GM12878 (cell line): ENCODE measurements around the gene IFI44L. TPM values are rescaled to one million over a fixed set of nuclear protein-coding genes. Genes with fewer than 3 reads are reported as not detected.

Experiments
- ATAC-seq: fragments of 200-7000 bp; cut with Tn5 transposase; 3 replicates; pipeline ENCODE4 v1.9.1; 2020; ENCODE audit warnings: mild to moderate bottlenecking, moderate library complexity
- BruUV-seq: library from RNA; stranded (reverse); fragments of 400-500 nt; replicated peaks from 2 replicates; lab custom pipeline; 2021; lab: Mats Ljungman, UMichigan
- CTCF ChIA-PET: fragments of 300-600 bp; sonication (Branson Sonifier 250); formaldehyde crosslinking; extraction: SDS; loops from one replicate; lab custom pipeline; 2021; ENCODE audit warnings: inconsistent platforms; lab: Yijun Ruan, JAX
- POLR2A ChIA-PET: fragments of 350-600 bp; formaldehyde crosslinking; extraction: SDS; loops from one replicate; lab custom pipeline; 2021; ENCODE audit warnings: inconsistent platforms; lab: Charles Lee
- RAD21 ChIA-PET: fragments of 300-600 bp; sonication (Branson Sonifier 250); formaldehyde crosslinking; loops from one replicate; lab custom pipeline; 2023; ENCODE audit warnings: antibody characterized with exemption; ENCODE audit not compliant: unreplicated experiment; lab: Charles Lee
- SMC1A ChIA-PET: fragments of 300-600 bp; sonication (Branson Sonifier 250); formaldehyde crosslinking; loops from one replicate; lab custom pipeline; 2023; ENCODE audit not compliant: unreplicated experiment, uncharacterized antibody; lab: Charles Lee
- DNase-seq: peaks from one replicate; pipeline ENCODE4 v3.0.0-alpha.2; 2011; ENCODE audit warnings: low read depth, low spot score
- FAIRE-seq: peaks from 3 replicates; lab custom pipeline; 2011; peaks lifted over from hg19 to GRCh38; lab: Jason Lieb, UNC
- H2AFZ ChIP-seq: 2 replicates; pipeline ENCODE4 v1.6.0; 2011; ENCODE audit warnings: low read depth, low read length, control low read depth; ENCODE audit not compliant: control insufficient read depth
- H3K27ac ChIP-seq: 2 replicates; pipeline ENCODE4 v1.5.1; 2011; ENCODE audit warnings: control low read depth; ENCODE audit not compliant: control insufficient read depth, insufficient read depth
- H3K27me3 ChIP-seq, 2 experiments: replicated peaks in 1 of 2; 2 replicates each; pipeline versions ENCODE4 v1.6.0 to v1.6.1; 2011; ENCODE audit warnings: low read length in 1 of 2; ENCODE audit not compliant: control insufficient read depth in 2 of 2, insufficient read depth in 2 of 2
- H3K36me3 ChIP-seq, 2 experiments: 2 replicates each; pipeline ENCODE4 v1.5.1; 2011; ENCODE audit warnings: low read length in 1 of 2; ENCODE audit not compliant: control insufficient read depth in 2 of 2, insufficient read depth in 2 of 2
- H3K4me1 ChIP-seq: 2 replicates; pipeline ENCODE4 v1.6.1; 2011; ENCODE audit warnings: mild to moderate bottlenecking, low read length, moderate library complexity, mixed read lengths; ENCODE audit not compliant: control insufficient read depth, insufficient read depth
- H3K4me2 ChIP-seq: 2 replicates; pipeline ENCODE4 v1.6.0; 2011; ENCODE audit warnings: control low read depth; ENCODE audit not compliant: control insufficient read depth, insufficient read depth
- H3K4me3 ChIP-seq: fragments of 200-600 bp; sonication (generic); 2 replicates; pipeline ENCODE4 v1.5.1; 2016
- H3K79me2 ChIP-seq: 2 replicates; pipeline ENCODE4 v1.6.0; 2011; ENCODE audit warnings: low read length; ENCODE audit not compliant: control insufficient read depth, insufficient read depth
- H3K9ac ChIP-seq: 2 replicates; pipeline ENCODE4 v1.8.0; 2011; ENCODE audit warnings: low read length, control low read depth, mixed read lengths; ENCODE audit not compliant: control insufficient read depth, insufficient read depth
- H3K9me3 ChIP-seq: replicated peaks from 3 replicates; pipeline ENCODE4 v1.5.1; 2011; ENCODE audit warnings: mild to moderate bottlenecking, low read length; ENCODE audit not compliant: control insufficient read depth, insufficient read depth
- H4K20me1 ChIP-seq: 2 replicates; pipeline ENCODE4 v1.6.0; 2011; ENCODE audit not compliant: control insufficient read depth, insufficient read depth
- CEBPZ ChIP-seq: fragments of 150-350 bp; IDR thresholded peaks from 2 replicates; pipeline ENCODE4 v1.6.1; 2016; ENCODE audit warnings: low read depth, low read length
- CTCF ChIP-seq, 3 experiments: IDR thresholded peaks in 2 of 3; conservative IDR thresholded peaks in 1 of 3; 2 replicates each; pipeline ENCODE4 v1.5.1; 2011; ENCODE audit warnings: low read depth in 3 of 3, low read length in 3 of 3, mild to moderate bottlenecking in 3 of 3, control low read depth in 2 of 3, moderate library complexity in 2 of 3, inconsistent platforms in 1 of 3, mixed read lengths in 1 of 3; ENCODE audit not compliant: control insufficient read depth in 2 of 3, insufficient read depth in 1 of 3; ENCODE audit errors: extremely low read depth in 1 of 3
- EZH2 ChIP-seq: IDR thresholded peaks from 2 replicates; pipeline ENCODE4 v1.6.1; 2012; ENCODE audit warnings: low read depth, mild to moderate bottlenecking, control low read depth, inconsistent platforms, low read length, borderline replicate concordance; ENCODE audit not compliant: control insufficient read depth
- IRF5 ChIP-seq: fragments of 450-650 bp; IDR thresholded peaks from 2 replicates; pipeline ENCODE4 v1.6.1; 2017; ENCODE audit warnings: borderline replicate concordance
- PAX5 ChIP-seq: IDR thresholded peaks from 2 replicates; pipeline ENCODE4 v1.6.1; 2011; ENCODE audit warnings: low read depth, low read length, borderline replicate concordance
- PRDM15 ChIP-seq: fragments of 450-650 bp; formaldehyde crosslinking; IDR thresholded peaks from 2 replicates; pipeline ENCODE4 v1.4.0; 2020; ENCODE audit warnings: mild to moderate bottlenecking, moderate library complexity
- RBBP5 ChIP-seq: fragments of 200-600 bp; sonication (generic); conservative IDR thresholded peaks from 2 replicates; pipeline ENCODE4 v1.6.1; 2016
- ZSCAN29 ChIP-seq: fragments of 450-650 bp; IDR thresholded peaks from 2 replicates; pipeline ENCODE4 v1.6.1; 2017; ENCODE audit warnings: mild to moderate bottlenecking, moderate library complexity
- WGBS: methylation state at CpG from one replicate; pipeline ENCODE4 v1.1.6; 2016; ENCODE audit warnings: low lambda C conversion rate; ENCODE audit not compliant: insufficient replicate concordance, insufficient coverage; ENCODE audit errors: missing lambda C conversion rate; 5-methylcytosine and 5-hydroxymethylcytosine counted together
- in situ Hi-C: fragments of 300-500 bp; cut with MboI; formaldehyde crosslinking; loops from 9 replicates; pipeline ENCODE4 v1.14.3; 2018; ENCODE audit warnings: mixed read lengths
- intact Hi-C: fragments of 100-400 bp; cut with micrococcal nuclease; formaldehyde crosslinking; loops from one replicate; pipeline ENCODE4 v1.14.2; 2022; ENCODE audit not compliant: unreplicated experiment
- polyA plus RNA-seq, 11 experiments: library from polyadenylated mRNA; depleted of rRNA in 4 of 11; unstranded in 6 of 11; stranded (reverse) in 5 of 11; fragments of >200 nt; fragmentation: Nextera tagmentation in 4 of 11; fragmentation: Illumina TruSeq in 1 of 11; extraction: Ambion mirVana in 4 of 11; extraction: Trizol in 1 of 11; gene quantifications; 1 replicate in 1 of 11; 2 replicates in 10 of 11; pipeline versions ENCODE4 v1.2.1 to v1.2.3, GENCODE V29; 2011 to 2016; ENCODE audit warnings: inconsistent platforms in 2 of 11, missing spikeins in 2 of 11, low read depth in 1 of 11
- total RNA-seq, 4 experiments: library from RNA; depleted of rRNA in 3 of 4; stranded (reverse); fragments of >200 nt in 3 of 4; fragmentation: Illumina TruSeq in 1 of 4; extraction: Trizol in 1 of 4; gene quantifications; 2 replicates each; pipeline versions ENCODE4 v1.2.1 to v1.2.3, GENCODE V29; 2013 to 2021

Gene IFI44L
- total and polyA plus RNA-seq, 10 of the 15 experiments (the other 5 are each of a cell fraction or from before 2014, with no cell fraction given): 58.0 to 371 (median 173) TPM

- TF ChIP-seq CEBPZ: no peak
Measured at GRCh38 chr1:78601068-78601467, 19.2 kb upstream of the IFI44L start (continued).

GRCh38 chr1:78603206-78603605, 17.0 kb upstream of the IFI44L start:
- Histone ChIP-seq H3K36me3 (no peaks in the 10 kb centered on the region), H3K4me1 (no peaks in the 10 kb centered on the region), H2AFZ (no peak overlapping the region), H3K79me2 (no peaks in the 10 kb centered on the region), H3K9ac (no peak overlapping the region), H4K20me1 (no peaks in the 10 kb centered on the region), H3K4me2 (no peak overlapping the region), H3K27me3 (no peaks in the 10 kb centered on the region), H3K4me3 (no peak overlapping the region), H3K9me3 (no peaks in the 10 kb centered on the region), H3K27ac (no peak overlapping the region)
- in situ Hi-C loops: no loop called here
- ATAC-seq (no peak), FAIRE-seq (no peak), DNase-seq (no peak)
- no TSS peak for BruUV-seq
- ChIA-PET CTCF (interaction anchor here (1.8 to 2.3 kb wide), 2 partner anchors 14 to 472 kb away, joined by 6 to 10 read pairs; no protein-coding TSS in a partner anchor), RAD21 (interaction anchor here (1.5 kb wide), 1 partner anchor 472 kb away, joined by 3 read pairs; no protein-coding TSS in a partner anchor), POLR2A (interaction anchor here (0.6 kb wide), 1 partner anchor 27 kb away, joined by 3 read pairs; no protein-coding TSS in a partner anchor), SMC1A (interaction anchor here (1.3 kb wide), 1 partner anchor 14 kb away, joined by 5 read pairs; no protein-coding TSS in a partner anchor)
- no peak for TF ChIP-seq IRF5
- no peak for TF ChIP-seq PAX5
- no peak for TF ChIP-seq ZSCAN29
- TF ChIP-seq PRDM15 (CRISPR knock-in tag): no peak
- TF ChIP-seq RBBP5: no peak
- TF ChIP-seq CTCF (IDR thresholded peaks at IDR 0.05 in 2 of 3, conservative IDR thresholded peaks at IDR 0.05 in 1 of 3; ENCODE audit: control insufficient read depth in 2 of 3, extremely low read depth in 1 of 3, insufficient read depth in 1 of 3, low read depth in 3 of 3, low read length in 3 of 3): no peak
- no peak for TF ChIP-seq EZH2
- 48% methylated on average over 1 of the region's 1 CpG for WGBS
- intact Hi-C loops: loop anchor here (5.0 to 10.0 kb wide), 2 partner anchors 228 to 276 kb away; no protein-coding TSS in a partner anchor
